Loucy (cell line): Measurements from ENCODE around the gene PDGFB.
A peak's percentile ranks its signal among the peaks of the same experiment; 100 is the strongest.

ENCODE experiments used
- H2AFZ ChIP-seq: fragments of 200-600 bp; sonication (generic); 2 replicates; pipeline ENCODE4 v1.6.0; 2016; ENCODE audit warnings: antibody characterized with exemption, mild to moderate bottlenecking, low read length, moderate library complexity
- H3F3A ChIP-seq: fragments of 200-600 bp; 2 replicates; pipeline ENCODE4 v1.6.0; 2016; ENCODE audit warnings: antibody characterized with exemption, low read depth, mild to moderate bottlenecking
- H3K27me3 ChIP-seq: fragments of 200-600 bp; sonication (generic); 2 replicates; pipeline ENCODE4 v1.6.1; 2014; ENCODE audit warnings: low read length, mild to moderate bottlenecking; ENCODE audit not compliant: insufficient read depth, poor library complexity, severe bottlenecking
- H3K36me3 ChIP-seq: fragments of 200-600 bp; sonication (generic); 2 replicates; pipeline ENCODE4 v1.6.1; 2016; ENCODE audit warnings: low read length; ENCODE audit not compliant: insufficient read depth
- H3K4me1 ChIP-seq: fragments of 200-600 bp; sonication (generic); 2 replicates; pipeline ENCODE4 v1.5.1; 2014; ENCODE audit warnings: low read length, mild to moderate bottlenecking; ENCODE audit not compliant: insufficient read depth, poor library complexity, severe bottlenecking
- H3K4me2 ChIP-seq: fragments of 200-600 bp; sonication (generic); 2 replicates; pipeline ENCODE4 v1.6.0; 2014; ENCODE audit warnings: antibody characterized with exemption, low read length, low read depth, mild to moderate bottlenecking; ENCODE audit not compliant: poor library complexity, severe bottlenecking
- H3K4me3 ChIP-seq: fragments of 200-600 bp; sonication (generic); 2 replicates; pipeline ENCODE4 v1.5.1; 2014; ENCODE audit warnings: low read length, mild to moderate bottlenecking, mixed read lengths; ENCODE audit not compliant: poor library complexity, severe bottlenecking
- H3K79me2 ChIP-seq: fragments of 200-600 bp; sonication (generic); 2 replicates; pipeline ENCODE4 v1.6.1; 2014; ENCODE audit warnings: low read length; ENCODE audit not compliant: insufficient read depth
- H3K9ac ChIP-seq: fragments of 200-600 bp; sonication (generic); 2 replicates; pipeline ENCODE4 v1.6.0; 2014; ENCODE audit warnings: mild to moderate bottlenecking, low read depth, low read length, moderate library complexity; ENCODE audit not compliant: poor library complexity, severe bottlenecking
- H3K9me2 ChIP-seq: fragments of 200-600 bp; sonication (generic); replicated peaks from 2 replicates; pipeline ENCODE4 v1.6.1; 2016; ENCODE audit warnings: low read depth, low read length, mixed read lengths
- H3K9me3 ChIP-seq: fragments of 200-600 bp; sonication (generic); 2 replicates; pipeline ENCODE4 v1.6.1; 2014; ENCODE audit warnings: mild to moderate bottlenecking, antibody characterized with exemption, low read length, low read depth; ENCODE audit not compliant: insufficient read depth
- H4K20me1 ChIP-seq: fragments of 200-600 bp; sonication (generic); 2 replicates; pipeline ENCODE4 v1.6.0; 2014; ENCODE audit warnings: antibody characterized with exemption, low read length, mild to moderate bottlenecking; ENCODE audit not compliant: insufficient read depth, poor library complexity, severe bottlenecking
- CTCF ChIP-seq: fragments of 200-600 bp; sonication (generic); conservative IDR thresholded peaks from 2 replicates; pipeline ENCODE4 v1.5.1; 2014; ENCODE audit warnings: mild to moderate bottlenecking, antibody characterized with exemption, low read length
- EZH2phosphoT487 ChIP-seq: fragments of 200-600 bp; IDR thresholded peaks from 2 replicates; pipeline ENCODE4 v1.6.1; 2018; ENCODE audit warnings: antibody characterized with exemption, mild to moderate bottlenecking, moderate library complexity, borderline replicate concordance

PDGFB gene

GRCh38 chr22:39292031-39292462 is 47.3 kb upstream of the PDGFB start:
- no peaks in the 10 kb centered on the region for H3K36me3 ChIP-seq
- H3K27me3 ChIP-seq, result no peaks in the 10 kb centered on the region
- H3K4me3 ChIP-seq, result no peak overlapping the region
- no peak overlapping the region for H3K9ac ChIP-seq
- H3K4me2 ChIP-seq, result no peak overlapping the region
- no peak for TF ChIP-seq EZH2phosphoT487
- H3K9me2 ChIP-seq, result no peaks in the 10 kb centered on the region
- H3K79me2 ChIP-seq, result no peaks in the 10 kb centered on the region
- no peaks in the 10 kb centered on the region for H3K9me3 ChIP-seq
- no peak overlapping the region for H2AFZ ChIP-seq
- H3F3A ChIP-seq, result no peaks in the 10 kb centered on the region; the same call in 1 of the 2 replicates
- H4K20me1 ChIP-seq, result no peaks in the 10 kb centered on the region
- H3K4me1 ChIP-seq, result peaks cover 10% of the 10 kb centered on the region

- Histone ChIP-seq H3K9me3 (no peaks in the 10 kb centered on the region), H4K20me1 (no peaks in the 10 kb centered on the region), H3K4me2 (no peak overlapping the region), H3K36me3 (no peaks in the 10 kb centered on the region), H3K9ac (no peak overlapping the region), H3K4me3 (no peak overlapping the region), H2AFZ (no peak overlapping the region), H3K27me3 (no peaks in the 10 kb centered on the region), H3K4me1 (peaks cover 13% of the 10 kb centered on the region), H3K9me2 (no peaks in the 10 kb centered on the region), H3F3A (no peaks in the 10 kb centered on the region; the same call in 1 of the 2 replicates), H3K79me2 (no peaks in the 10 kb centered on the region)
- peak; percentile 37; the same call in 1 of the 2 replicates for TF ChIP-seq CTCF
- TF ChIP-seq EZH2phosphoT487, result no peak
Measured at GRCh38 chr22:39291523-39291922, 46.7 kb upstream of the PDGFB start.

GRCh38 chr22:39290724-39291161 is 46.0 kb upstream of the PDGFB start:
- H3K9me3 ChIP-seq, result no peaks in the 10 kb centered on the region
- H3F3A ChIP-seq, result no peaks in the 10 kb centered on the region; the same call in 1 of the 2 replicates
- H3K9ac ChIP-seq, result no peak overlapping the region
- no peaks in the 10 kb centered on the region for H3K9me2 ChIP-seq
- H3K4me3 ChIP-seq, result no peak overlapping the region
- no peak overlapping the region for H3K4me2 ChIP-seq
- H4K20me1 ChIP-seq, result no peaks in the 10 kb centered on the region
- TF ChIP-seq CTCF (no peak), EZH2phosphoT487 (no peak)
- H3K36me3 ChIP-seq, result no peaks in the 10 kb centered on the region
- H3K79me2 ChIP-seq, result no peaks in the 10 kb centered on the region
- no peak overlapping the region for H2AFZ ChIP-seq
- no peaks in the 10 kb centered on the region for H3K27me3 ChIP-seq
- H3K4me1 ChIP-seq, result peaks cover 13% of the 10 kb centered on the region
